HG02852 (cell line): ENCODE results near the gene CD33.
"Not testable (repeated sequence)": the region's sequence is repeated elsewhere in the genome, so short reads cannot be mapped to it uniquely, and the experiment has no call there.

Source experiments
- ATAC-seq: cut with Tn5 transposase; IDR thresholded peaks from one replicate; pipeline ENCODE4 v1.9.1; 2021; ENCODE audit warnings: mild to moderate bottlenecking, moderate library complexity; ENCODE audit not compliant: unreplicated experiment

Gene CD33

GRCh38 chr19:51224898-51225393 is at the start of gene CD33:
TSS of gene CD33 (plus strand) at chr19:51225080. CDS start at chr19:51225119, 39 bp downstream.
- not testable (repeated sequence) for ATAC-seq

GRCh38 chr19:51179256-51179655 is 45.6 kb upstream of the CD33 start:
- no peak for ATAC-seq

GRCh38 chr19:51181377-51181912 is 43.4 kb upstream of the CD33 start:
- no peak for ATAC-seq

- no peak for ATAC-seq
These were observed 42.9 kb upstream of the CD33 start for GRCh38 chr19:51181913-51182419.

GRCh38 chr19:51183629-51184028 is 41.3 kb upstream of the CD33 start:
- ATAC-seq, result no peak

- ATAC-seq, result no peak
These were observed 39.6 kb upstream of the CD33 start for GRCh38 chr19:51185069-51185867.

- no peak for ATAC-seq
These were observed 39.0 kb upstream of the CD33 start for GRCh38 chr19:51185868-51186215.

- ATAC-seq, result no peak
These were observed 38.6 kb upstream of the CD33 start for GRCh38 chr19:51186323-51186722.

- no peak for ATAC-seq
These were observed 37.3 kb upstream of the CD33 start for GRCh38 chr19:51187395-51188226.

GRCh38 chr19:51188227-51188559 is 36.7 kb upstream of the CD33 start:
- ATAC-seq, result no peak

- no peak for ATAC-seq
These were observed 32.2 kb upstream of the CD33 start for GRCh38 chr19:51192689-51193088.

GRCh38 chr19:51194527-51195315 is 30.2 kb upstream of the CD33 start:
- no peak for ATAC-seq

- no peak for ATAC-seq
These were observed 29.6 kb upstream of the CD33 start for GRCh38 chr19:51195316-51195586.

GRCh38 chr19:51195616-51196015 is 29.3 kb upstream of the CD33 start:
- no peak for ATAC-seq

GRCh38 chr19:51196181-51196580 is 28.7 kb upstream of the CD33 start:
- ATAC-seq, result no peak

GRCh38 chr19:51198641-51199040 is 26.2 kb upstream of the CD33 start:
- no peak for ATAC-seq

- no peak for ATAC-seq
These were observed 24.7 kb upstream of the CD33 start for GRCh38 chr19:51200071-51200666.

- ATAC-seq, result no peak
These were observed 23.2 kb upstream of the CD33 start for GRCh38 chr19:51201712-51202111.

- ATAC-seq, result no peak
These were observed 21.0 kb upstream of the CD33 start for GRCh38 chr19:51203916-51204315.

- ATAC-seq, result no peak
These were observed 20.6 kb upstream of the CD33 start for GRCh38 chr19:51204321-51204720.

GRCh38 chr19:51207747-51208146 is 17.1 kb upstream of the CD33 start:
- no peak for ATAC-seq
